OCI-M1 (cell line): ENCODE data around the gene GUCY1A2.

Experiments
- DNase-seq: peaks from one replicate; lab custom pipeline; 2025; lab: John Stamatoyannopoulos, UW

Gene GUCY1A2

GRCh38 chr11:106644824-106645223, 373.5 kb downstream of the GUCY1A2 start:
- DNase-seq: peak; percentile 60

GRCh38 chr11:106642331-106642730, 375.9 kb downstream of the GUCY1A2 start:
- DNase-seq: no peak

DNA sequence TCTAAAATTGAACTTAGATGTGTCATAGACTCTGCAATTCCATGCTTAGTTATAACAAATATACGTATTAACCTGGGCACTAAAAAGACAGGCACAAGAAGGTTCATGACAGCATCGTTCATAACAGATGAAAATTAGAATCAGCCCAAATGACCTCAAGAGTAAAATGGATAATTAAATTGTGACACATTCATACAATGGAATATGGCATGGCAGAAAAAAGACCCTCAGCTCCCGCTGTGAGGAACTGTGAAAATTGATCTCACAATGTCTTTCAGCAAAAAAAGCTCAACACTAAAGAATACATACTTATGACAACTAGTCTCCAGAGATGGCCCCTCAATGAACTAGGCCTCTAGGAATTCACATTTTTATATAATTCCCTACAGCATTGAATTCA, 386.0 kb downstream of the GUCY1A2 start:
- DNase-seq: no peak

- no peak for DNase-seq
Observed at GRCh38 chr11:106627694-106628093, 390.6 kb downstream of the GUCY1A2 start.

DNA sequence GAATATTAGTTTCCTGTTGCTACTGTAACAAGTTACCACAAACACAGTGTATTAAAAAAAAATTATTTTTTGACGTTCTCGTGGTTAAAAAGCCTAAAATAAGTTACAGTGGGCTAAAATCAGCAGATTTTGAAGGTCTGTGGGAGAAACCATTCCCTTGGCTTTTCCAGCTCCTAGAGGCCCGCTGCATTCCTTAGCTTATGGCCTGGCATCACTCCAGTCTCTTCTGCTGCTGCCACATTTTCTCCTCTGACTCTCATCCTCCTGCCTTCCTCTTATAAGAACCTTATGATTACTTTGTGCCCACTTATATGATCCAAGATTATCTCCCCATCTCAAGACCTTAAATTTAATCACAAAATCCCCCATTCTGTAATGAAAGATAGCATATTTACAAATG, 392.7 kb downstream of the GUCY1A2 start:
- DNase-seq: no peak

DNA sequence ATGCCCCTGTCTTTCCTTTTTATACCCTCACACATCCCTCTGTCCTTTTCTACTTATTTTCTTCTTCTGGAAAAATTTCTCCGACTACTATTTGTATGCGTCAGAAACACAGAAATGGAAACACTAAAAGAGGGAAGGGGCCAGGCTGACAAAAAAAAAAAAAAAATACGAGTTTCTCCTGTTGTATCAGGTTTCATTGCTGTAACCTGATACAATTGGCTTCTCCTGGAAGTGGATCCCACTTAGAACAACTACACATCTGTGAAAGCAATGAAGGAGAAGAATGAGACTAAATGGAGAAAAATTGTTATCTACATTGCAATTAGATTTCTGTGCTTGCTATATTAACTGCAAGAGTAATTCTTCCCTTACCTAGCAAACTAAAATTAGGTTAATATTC, 393.9 kb downstream of the GUCY1A2 start:
- DNase-seq: no peak
